HG02884 (cell line): Measurements from ENCODE around the gene CYB561D2.
A peak's percentile ranks its signal among the peaks of the same experiment; 100 is the strongest.

Experiments used
- ATAC-seq: cut with Tn5 transposase; IDR thresholded peaks from one replicate; pipeline ENCODE4 v1.9.1; 2021; ENCODE audit warnings: mild to moderate bottlenecking, moderate library complexity; ENCODE audit not compliant: unreplicated experiment

Gene CYB561D2

DNA sequence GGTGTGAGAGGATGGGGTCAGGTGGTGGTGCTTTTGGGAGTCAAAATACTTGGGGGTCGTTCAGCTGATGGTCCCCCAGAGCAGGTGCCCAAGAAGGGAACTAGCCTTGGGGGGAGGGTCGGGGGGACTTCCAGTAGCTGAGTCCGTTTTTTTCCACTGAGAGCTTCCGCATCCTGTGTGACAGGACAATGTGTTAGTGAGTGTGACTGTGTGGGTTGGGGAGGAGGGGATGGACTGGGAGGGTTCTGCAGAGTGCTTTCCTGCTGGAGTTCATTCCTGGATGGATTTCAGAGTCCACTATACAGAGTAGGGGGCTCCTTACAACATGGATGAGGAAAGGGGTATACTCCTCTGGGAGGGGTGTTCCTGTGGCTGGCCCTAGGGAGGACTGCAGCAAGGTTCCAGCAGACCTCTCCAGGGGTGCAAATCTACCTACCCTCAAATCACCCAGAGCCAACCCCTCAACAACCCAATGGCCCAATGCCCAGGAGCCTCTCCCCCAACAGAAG, 27.5 kb upstream of the CYB561D2 start:
- no peak for ATAC-seq

DNA sequence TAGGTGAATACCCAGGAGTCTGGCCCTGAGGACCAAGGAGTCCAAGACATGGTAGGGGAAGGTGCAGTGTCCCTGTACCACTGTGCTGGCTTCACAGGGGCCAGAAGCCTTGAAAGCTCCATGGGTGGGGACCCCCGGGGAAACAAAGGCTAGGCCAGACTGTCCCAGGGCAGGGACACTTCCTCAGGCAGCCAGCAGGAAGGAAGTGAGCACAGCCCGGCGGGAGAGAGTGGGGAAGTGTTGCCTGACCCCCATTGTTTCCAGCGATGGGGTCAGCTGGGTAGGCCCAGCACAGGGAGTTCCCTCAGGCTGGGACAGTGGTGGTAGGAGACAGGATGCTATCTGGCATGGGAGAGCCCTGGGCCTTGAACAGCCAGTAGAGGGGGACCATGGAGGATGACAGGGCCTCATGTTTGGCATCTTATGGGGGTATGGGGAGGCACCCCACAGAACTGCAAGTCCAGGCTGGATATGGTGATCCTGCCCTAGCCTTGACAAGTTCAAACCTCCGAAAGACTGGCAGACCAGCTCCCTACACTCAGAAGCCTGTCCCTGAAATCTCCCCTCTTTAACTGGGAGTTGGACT, 27.0 kb upstream of the CYB561D2 start:
- no peak for ATAC-seq

DNA sequence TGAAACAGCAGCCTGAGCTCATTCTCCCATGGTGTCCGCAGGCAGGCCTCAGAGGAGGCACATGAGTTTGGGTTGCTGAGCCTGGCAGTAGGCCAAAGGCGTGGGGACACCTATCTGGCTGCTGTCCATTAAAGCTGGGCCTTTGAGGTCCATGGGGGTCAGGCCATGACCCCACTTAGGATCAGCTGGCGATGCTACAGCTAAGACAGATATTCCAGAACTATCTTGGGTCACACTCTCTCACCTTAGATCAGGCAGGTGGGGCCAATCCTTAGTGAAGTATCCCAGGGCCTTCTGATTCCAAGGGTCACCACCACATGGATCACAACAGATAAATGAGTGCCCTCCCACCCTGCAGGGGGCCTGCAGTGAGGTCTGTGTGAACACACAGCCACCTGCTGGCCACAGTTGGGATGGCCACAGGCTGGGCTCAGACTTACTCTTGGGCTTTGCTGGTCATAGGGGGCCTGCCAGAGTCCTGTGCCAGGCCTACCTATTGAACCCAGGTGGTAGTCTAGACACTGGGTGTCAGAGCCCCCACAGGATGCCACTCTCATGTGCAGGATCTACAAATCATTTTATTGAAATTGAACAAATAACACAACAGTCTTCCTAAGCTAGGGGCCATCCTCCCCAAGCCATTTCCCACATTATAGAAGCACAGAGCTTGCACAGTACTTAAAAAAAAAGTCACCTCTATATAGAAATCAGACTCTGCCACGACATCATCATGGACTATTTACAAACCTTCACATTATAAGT, 26.1 kb upstream of the CYB561D2 start:
- ATAC-seq, result no peak

DNA sequence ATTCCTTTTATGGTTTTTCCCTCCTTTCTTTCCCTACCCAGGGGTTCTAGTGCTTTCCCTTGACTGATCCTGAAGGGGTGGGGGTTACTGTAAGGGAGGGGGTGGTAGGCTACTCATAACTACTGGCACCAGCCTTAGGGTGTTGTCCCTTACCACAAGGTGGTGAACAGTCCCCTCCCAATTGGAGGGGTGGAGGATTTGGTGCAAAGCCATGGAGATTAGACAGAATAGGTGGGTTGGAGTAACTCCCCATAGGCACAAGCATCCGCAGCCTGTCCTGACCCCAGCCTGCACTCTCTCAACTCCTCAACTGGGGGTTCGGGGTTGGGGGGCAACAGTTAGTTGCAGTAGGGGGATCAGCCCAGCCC, 25.6 kb upstream of the CYB561D2 start:
- ATAC-seq, result no peak

DNA sequence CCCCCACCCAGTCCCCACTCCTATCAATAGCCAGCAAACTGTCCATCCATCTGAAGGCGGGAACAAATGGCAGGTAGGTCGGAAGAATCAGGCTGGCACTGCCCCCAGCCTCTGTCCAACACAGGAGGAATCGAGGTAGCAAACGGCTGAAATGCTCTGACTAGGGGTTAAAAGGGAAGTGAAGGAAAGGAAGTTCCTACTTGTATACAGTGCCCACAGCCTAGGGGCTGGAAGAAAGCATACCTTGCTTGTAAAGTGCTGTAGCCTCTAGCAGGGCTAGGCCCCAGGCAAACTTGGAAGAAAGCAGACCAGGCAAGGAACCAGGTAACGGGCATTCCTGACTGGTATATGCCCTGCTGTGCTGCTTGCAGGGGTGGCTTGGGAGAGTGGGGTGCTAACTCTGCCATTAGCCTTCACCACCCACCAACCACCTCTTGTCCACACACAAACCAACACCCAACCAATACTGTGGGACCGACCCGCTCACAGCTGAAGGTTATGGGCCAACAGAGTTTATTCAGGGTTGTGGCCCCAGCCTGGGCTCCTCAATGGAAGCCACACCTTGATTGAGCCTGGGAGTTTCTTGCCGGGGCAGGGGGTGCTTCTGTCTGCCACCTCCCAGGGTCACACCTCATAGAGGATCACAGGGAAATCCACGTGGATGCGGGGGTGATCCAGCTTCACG, 25.0 kb upstream of the CYB561D2 start:
- no peak for ATAC-seq

DNA sequence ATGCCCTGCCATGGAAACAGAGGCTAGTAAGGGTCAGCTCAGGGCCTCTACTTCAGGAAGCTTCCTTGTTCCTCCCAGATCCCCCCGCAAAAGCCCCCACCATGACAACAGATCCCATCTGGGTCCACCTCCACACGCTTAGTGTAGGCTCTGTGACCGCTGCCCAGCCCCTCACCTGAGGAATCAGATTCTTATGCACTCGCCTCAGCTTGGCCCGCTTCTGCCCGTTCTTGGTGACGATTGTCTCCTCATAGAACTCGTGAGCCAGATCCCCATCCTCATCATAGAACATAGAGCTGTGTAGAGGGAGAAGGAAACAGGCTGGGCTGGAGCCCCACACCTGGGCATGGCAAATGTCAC, 24.5 kb upstream of the CYB561D2 start:
- ATAC-seq, result no peak

DNA sequence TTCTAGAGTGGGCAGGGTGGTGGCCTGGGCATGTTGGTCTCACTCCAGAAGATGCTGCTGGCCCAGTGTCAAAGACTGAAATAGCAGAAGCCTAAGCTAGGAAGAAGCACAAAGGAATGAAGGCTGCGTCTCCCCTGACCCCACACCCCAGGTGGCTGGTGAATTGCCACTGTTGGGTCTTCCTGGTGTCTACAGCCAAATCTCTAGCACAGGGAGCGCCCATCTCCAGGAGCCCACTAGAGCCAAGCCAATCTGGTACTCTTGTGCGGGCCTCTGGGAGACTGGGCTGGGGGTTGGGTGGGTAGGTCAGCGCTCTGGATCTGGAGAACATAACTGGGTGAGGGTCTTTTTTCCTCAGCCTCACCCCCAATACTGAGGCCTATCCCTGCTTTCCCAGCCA, 23.5 kb upstream of the CYB561D2 start:
- no peak for ATAC-seq

DNA sequence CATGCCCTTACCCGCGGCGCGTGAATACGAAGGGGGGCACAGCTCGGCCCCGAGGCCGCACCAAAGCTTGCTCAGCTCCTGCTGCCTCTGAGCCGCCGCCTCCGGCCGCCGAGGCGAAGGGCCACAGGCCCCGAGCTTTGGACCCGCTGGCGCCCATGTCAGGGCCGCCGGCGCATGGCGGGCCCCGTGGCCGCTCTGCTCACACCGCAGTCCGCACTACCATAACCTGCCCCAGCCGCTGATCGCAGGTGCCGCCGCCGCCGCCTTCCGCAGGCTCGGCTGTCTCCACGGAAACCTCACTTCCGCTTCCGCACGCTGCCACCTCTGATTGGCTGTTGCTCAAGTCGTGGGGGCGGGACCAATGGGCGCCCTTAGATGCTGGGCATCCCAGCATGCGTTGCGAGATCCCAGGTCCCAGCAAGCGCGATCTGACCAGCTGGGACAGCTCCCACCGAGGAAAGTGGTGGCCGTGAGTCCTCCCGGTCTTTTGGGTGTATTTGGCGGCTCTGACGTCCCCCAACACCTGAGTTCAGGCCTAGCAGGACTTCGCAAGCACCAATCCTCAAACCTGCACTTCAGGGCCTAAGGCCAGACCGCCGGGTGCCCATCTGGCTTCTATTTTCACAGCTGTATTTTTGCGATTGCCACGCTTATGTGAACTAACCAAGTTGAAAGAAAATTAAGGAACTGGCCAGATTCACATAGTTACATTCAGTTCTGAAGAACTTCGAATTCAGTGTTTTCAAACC, 22.5 kb upstream of the CYB561D2 start, which contains the start of gene TUSC2:
TSS of gene TUSC2 (minus strand) at position 281 of the 749 bp plus-strand sequence. CDS start at position 157, 124 bp downstream.
- ATAC-seq, result peak; percentile 90

DNA sequence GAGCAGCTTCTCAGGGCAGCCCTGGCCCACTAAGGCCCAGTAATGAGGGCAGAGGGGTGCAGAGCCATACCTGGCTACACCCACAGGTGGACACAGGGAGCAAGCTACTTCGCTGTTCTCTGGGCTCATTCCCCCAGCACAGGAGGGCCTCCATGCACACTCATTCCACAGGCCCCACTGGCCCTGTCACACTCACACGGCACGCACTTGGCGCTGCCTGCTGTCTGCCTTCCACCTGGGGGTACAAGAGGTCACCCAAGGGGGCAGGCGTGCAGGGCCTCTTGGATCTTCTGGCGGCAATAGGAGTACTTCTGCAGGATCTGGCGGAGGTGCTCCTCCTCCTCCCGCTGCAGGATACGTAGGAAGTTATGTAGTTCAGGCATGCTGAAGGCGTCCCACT, 20.3 kb upstream of the CYB561D2 start:
- no peak for ATAC-seq

DNA sequence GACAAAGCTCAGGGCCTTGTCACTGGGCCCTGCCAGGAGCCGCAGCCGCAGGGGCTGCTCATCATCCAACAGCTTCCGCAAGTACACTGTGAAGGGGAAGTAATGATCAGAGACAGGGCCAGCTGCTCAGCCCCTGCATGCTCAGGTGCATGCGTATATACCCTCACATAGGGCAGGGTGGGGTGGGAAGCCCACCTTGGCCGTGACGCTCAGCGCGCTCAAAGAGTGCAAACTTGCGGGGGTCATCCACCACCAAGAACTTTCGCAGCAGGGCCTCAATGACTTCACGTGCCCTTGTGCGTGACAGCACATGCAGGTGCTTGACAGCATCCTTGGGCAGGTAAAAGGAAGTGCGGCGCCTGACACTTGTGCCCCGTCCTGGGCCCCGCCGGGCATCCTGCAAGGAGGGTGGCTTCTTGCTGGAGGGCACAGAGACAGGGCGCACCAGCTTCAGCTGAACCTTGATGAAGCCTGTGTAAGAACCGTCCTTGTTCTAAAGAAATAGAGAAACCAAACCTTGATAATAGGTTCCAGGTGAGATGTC, 19.2 kb upstream of the CYB561D2 start:
- ATAC-seq, result no peak

DNA sequence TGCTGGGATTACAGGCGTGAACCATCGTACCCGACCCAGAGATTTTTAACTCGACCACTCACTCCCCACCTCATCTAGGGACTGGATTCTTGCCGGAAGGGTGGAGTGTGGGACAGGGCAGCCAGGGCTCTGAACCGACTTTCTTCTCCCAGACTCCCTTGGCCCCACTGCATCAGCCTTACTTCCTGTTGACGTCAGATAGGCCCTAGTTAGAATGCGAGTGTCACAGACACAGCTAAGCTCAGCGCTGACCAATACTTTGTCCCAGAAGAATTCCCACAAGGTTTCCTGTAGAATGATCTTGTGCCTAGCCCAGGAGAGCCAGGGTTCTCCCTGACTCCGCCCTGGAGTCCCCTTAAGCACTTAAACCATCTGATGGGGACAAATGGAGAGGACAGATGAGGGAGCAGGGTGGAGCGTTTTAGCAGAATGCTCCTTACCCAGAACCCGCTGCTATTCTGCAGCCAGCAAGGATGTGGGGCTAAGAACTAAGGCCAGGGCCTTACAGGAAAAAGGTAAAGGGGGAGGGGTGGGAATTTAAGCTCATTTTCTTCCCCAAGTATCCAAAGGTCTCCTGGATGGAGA, 16.8 kb upstream of the CYB561D2 start:
- ATAC-seq, result no peak

DNA sequence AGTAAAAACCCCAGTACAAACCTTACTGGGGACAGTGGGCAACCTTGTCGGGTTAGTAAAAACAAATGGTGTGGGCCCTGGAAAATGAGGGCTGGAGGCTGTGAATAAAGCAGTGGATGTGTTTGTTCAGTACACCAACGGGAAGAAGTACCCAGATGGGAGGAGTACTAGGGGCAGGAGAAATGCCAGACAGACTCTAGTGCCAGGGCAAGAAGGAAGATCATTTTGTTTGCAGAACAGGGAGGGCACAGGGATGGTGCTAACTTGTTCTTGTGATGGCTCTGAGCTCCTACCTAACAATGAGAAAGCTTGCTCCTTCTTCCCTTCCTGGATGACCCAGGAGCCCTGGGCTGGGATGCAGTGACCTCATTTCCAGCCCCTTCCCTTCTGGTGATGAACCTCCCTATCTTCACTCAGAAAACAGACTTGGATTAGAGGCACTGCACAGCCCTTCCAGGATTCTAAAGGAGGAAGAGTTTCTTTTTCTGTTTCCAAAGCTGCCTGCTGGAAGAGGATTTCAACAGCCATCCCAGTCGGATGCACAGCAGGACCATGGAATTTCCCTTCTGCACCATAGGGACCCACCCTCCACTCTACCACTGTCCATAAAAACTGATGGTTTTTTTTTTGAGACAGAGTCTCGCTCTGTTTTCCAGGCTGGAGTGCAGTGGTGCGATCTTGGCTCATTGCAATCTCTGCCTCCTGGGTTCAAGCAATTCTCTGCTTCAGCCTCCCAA, 16.2 kb upstream of the CYB561D2 start:
- no peak for ATAC-seq

DNA sequence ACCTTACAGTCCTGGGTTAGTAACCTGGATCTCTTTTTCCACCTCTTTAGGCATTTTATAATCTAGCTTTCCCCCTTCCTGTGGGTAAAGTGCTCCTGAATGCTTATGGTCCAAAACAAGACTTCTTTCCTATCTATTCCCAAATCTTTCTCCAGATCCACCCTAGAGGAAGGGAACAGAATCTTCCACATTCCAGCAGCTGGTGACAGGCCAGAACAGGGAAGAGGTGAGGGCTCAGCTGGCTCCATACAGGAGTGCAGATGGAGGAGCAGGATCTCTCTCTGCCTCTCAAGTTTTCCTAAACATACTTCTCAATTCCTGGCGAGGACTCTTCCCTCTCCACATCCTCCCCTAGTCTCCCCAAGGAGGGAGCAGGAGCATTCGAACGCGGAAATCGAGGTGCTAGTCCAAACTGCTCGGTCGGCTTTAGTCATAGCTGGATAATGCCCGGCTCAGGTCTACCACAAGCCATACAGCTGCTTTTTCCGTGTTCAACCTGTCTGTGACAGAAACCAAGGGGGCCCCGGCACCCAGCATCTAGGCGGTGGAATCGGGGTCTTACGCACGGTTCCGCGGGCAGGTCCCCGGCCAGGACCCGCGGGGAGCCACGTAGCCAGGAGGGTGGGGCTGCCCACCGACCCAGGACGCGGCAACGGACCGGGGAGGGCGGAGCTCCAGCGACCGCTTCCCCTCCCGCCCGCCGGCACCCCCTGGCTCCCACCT, 14.0 kb upstream of the CYB561D2 start:
- ATAC-seq, result peak; percentile 4

DNA sequence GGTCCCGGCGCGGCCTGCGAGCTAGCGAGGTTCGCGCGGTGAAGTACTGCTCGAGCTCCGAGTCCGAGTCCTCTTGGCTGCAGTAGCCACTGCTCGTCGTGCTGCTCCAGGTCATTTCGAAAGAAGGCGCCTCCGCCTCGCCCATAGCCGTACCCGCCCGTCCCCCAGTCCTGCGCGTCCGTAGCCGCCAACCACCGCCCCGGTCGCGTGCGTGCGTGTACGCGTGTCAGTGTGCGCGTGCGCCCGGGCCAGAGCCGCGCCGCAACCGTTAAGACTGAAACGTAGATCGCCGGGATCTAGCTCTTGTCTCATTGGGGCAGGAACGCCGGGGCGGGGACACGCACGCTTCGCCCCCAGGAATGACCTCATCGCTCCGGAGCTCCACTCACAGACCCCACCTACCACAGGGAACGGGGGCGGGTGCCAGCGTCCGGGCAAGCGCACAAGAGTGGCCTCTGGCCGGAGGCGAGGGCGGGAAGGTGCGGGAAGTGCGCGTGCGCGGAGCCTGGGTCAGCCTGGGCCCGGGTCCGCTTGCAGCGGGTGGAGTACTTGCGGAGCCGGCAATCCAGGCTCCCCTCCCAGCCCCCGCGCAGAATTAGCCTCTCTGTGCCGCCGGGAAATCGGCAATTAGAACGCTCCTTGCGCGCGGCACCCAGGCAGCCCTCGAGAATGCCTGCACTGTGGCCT, 13.3 kb upstream of the CYB561D2 start:
- ATAC-seq, result peak; percentile 65

DNA sequence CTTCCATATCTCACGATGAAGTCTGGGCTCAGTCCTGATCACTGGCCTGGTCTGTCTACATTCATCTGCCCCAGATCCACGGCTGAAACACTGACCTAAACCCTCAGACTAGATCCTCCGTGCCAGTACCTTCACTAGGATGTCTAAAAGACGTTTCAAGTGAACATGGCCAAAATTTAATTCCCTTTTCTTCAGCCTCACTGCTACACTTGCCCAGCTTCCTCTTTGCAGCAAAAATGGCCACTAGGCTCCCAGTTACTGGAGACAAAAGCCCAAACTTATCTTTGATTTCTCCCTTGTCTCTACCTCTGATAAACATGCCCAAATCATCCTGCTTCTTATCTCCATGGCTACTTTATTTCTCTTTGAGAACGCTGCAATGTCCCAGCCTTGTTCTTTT, 11.7 kb upstream of the CYB561D2 start:
- no peak for ATAC-seq

DNA sequence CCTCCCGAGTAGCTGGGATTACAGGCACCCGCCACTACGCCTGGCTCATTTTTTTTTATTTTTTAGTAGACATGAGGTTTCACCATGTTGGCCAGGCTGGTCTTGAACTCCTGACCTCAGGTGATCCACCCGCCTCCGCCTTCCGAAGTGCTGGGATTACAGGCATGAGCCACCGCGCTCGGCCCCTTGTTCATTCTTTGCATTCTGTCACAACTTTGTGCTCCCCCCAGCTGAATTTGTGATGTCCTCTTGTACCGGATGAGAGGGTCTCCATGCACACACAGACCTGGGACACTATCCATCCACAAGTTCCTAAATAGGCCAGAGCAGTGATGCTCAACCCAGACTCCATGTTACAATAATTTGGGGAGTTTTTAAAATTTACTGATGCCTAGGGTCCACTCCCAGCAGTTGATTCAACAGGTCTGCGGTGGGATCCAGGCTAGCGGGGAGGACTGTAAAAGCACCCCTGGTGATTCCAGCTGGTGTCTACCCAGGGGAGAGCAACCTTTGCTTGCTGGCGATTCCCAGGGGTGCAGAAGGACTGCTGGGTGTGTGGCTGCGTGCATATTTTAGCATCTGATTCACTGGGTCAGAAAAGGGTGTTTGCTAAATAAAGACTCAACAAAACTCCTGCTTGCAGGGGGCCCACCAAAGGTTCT, 11.0 kb upstream of the CYB561D2 start:
- ATAC-seq, result no peak

DNA sequence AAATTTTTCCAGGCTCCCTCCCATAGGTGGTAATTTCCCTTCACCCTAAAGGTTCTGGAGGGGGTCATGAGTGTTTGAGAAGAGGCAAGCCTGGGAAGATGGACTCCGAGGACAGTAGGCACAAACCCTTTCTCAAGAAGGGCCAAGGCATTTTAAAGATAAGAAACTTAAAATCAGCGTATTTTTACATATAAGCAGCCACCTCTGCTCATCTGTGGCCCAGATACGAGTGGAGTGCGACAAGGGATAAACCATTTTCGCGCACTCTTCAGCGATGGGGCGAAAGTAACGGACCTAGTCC, 10.6 kb upstream of the CYB561D2 start:
- no peak for ATAC-seq
